GM21737 (cell line): Measurements from ENCODE around the gene NEU2.

ENCODE experiments used
- ATAC-seq: cut with Tn5 transposase; IDR thresholded peaks from one replicate; pipeline ENCODE4 v1.9.1; 2021; ENCODE audit warnings: mild to moderate bottlenecking, moderate library complexity; ENCODE audit not compliant: unreplicated experiment

The NEU2 gene

GRCh38 chr2:233032551-233033320 lies at the start of gene NEU2:
NEU2 (plus strand) TSS chr2:233032672; CDS start chr2:233032672, 0 bp downstream.
- no peak for ATAC-seq

DNA sequence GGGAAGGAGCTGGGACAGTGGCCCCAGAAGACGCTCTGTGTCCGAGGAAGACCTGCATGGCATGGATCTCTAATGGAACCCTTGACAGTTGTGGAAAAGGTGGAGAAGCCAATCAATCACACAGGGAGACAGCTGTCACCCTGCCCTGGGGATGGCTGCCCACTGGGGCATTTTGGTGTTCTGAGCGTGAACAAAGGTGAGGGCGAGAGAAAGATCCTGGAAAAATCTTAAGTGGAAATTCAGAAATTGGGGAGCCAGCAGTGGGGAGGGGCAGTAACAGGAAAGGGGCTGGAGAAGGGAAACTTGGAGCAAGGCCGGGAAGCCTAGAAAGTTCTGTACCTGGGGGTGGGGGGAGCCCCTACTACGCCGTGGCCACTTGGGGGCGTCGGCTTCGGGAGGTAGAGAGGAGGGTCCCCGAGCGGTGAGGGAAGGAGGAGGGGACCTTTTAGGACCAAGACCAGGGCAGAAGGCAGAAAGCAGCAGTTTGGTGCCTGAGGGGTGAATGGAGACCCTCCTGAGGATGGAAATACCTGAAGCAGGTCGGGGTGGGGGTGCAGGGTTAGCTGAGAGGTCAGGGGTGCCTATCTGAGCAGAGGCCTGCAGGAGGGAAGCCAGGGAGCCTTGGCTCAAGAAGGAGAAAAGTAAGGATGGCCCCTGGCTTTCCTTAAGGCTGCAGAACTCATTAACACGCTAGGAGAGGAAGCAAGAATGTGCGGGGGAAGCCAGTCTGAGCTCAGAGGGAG lies 49.4 kb upstream of the NEU2 start:
- ATAC-seq: no peak

DNA sequence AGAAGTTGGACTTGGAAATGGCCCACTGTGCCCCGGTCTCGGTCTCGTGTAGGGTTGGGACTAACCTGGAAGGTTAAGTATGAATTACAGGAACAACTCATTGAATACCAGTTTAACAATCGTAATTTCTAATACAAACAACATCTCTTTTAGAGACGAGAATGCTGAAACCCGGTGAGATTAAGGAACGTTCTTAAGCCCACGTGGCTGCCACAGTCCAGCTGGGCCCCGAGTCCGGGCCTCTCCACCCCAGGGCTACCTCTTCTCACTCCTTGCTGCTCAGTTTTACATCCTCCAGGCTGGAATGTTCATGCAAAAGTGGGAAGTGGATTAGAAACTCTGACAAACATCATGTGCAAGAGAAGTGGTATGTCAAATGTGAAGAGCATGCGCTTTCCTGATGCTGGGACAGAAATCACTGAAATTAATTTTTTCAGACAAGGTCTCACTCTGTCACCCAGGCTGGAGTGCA lies 48.8 kb upstream of the NEU2 start:
- ATAC-seq: no peak

DNA sequence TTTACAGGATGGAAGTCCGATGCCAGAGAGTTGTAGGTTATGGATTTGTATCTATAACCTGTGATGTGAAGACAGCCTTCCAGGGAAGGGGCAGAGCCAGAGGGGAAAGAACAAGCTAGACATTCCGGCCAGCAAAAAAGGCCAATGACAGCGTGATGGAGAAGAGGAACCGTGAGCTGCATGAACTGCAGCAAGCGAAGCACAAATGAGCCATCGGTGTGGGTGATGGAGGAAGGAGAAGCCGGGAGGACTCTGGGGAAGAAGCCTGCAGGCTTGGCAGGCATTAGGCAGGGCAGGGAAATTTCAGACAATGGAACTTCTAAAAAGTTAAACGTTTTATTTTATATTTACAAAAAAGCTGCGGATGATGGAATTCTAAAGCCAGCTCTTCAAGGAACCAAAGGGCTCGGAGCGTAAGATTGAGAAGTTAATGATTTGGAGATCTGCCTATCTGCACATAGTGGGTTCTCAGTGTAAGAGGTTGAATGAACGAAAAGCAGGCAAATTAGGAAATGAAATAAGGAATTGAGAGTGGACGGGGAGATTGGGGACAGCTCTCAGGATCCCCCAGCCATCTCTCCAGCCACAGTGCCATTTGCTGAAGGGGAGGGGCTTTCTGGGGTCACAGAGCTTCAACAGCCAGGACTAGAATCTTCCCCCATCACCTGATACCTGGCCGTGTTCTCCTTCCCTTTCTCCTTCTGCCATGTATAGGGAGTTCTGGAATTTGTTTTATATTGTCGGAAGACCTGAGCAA lies 47.8 kb upstream of the NEU2 start:
- no peak for ATAC-seq

- ATAC-seq: no peak
These were observed 46.3 kb upstream of the NEU2 start for GRCh38 chr2:232986155-232986554.

- ATAC-seq: no peak
These were observed 39.1 kb upstream of the NEU2 start for GRCh38 chr2:232993231-232993821.

DNA sequence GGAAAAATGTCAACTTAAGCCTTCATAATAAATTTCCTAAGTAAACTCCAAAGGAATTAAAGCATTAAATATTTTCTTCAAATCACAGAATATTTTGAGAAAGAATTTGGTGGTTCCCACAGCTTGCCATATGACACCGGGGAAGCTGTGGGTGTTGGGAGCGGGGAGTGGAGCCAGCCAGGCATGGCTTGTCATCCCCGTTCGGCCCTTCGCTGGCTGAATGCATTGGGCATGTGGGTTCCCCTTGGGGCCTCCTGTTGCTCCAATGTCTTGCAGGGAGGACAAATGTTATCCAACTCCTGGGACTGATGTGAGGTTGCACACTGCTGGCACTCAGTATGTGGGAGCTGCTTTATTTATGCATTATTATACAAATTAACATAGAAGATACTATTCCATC lies 38.0 kb upstream of the NEU2 start:
- ATAC-seq: no peak

DNA sequence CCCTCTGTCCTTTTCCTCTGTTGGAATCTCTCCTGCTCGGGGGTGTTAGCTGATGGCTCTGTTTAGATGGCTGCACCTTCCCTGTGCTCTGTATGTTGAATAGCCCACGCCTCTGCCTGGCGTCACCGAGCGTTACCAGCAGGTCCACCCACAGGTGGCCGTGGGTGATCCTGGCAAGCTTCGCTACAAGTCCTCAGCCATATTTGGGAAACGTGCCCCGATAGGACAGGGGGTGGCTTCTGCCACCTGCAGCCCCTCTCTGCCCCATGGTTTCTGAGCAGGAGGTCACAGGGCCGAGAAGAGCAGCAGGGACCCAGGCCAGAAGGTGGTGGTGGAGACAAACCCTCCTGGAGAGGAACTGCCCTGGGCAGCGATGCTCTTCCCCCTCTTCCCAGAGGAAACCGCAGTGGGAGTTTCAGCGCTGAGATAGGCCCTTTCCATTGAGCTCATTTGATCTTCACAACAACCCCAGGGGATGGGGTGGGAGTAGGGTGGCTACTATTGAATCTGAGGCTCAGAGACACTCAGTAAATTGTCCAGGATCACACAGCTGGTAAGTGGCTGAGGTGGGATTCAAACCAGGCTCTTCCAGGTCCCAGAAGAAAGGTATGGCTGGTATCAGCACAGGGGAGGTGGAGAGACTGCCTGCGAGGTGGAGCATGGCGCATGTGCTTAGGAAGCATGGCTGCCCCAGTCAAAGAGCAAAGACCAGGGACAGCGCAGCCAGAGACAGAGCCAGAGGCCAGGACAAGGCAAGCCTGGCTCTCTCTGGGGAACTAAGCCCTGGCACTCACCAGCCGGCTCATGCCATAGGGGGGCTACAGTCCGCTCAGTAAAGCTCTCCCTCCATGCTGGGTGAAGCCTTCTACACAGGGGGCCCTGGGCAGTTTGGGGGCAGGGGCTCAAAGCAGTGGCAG lies 34.5 kb upstream of the NEU2 start:
- no peak for ATAC-seq

DNA sequence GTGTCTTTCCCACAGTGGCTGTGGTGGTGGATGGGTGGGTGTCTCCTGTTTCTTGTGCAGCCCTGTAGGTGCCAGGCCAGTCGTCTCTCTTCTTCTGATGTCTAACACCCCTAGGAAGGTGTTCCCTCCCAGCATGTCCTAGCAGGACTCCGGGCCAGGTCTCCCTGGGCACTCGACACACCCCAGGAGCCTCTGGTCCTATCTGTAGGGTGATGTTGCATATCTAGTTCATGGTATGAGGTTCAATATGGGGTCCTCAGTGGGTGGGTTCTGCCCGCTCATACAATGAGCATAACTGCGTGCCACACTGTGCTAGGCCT lies 33.8 kb upstream of the NEU2 start:
- ATAC-seq: no peak

GRCh38 chr2:232999354-232999753 lies 33.1 kb upstream of the NEU2 start:
- no peak for ATAC-seq

GRCh38 chr2:233000886-233001750 lies 31.4 kb upstream of the NEU2 start:
- no peak for ATAC-seq

GRCh38 chr2:233002829-233003657 lies 29.4 kb upstream of the NEU2 start:
- ATAC-seq: no peak

DNA sequence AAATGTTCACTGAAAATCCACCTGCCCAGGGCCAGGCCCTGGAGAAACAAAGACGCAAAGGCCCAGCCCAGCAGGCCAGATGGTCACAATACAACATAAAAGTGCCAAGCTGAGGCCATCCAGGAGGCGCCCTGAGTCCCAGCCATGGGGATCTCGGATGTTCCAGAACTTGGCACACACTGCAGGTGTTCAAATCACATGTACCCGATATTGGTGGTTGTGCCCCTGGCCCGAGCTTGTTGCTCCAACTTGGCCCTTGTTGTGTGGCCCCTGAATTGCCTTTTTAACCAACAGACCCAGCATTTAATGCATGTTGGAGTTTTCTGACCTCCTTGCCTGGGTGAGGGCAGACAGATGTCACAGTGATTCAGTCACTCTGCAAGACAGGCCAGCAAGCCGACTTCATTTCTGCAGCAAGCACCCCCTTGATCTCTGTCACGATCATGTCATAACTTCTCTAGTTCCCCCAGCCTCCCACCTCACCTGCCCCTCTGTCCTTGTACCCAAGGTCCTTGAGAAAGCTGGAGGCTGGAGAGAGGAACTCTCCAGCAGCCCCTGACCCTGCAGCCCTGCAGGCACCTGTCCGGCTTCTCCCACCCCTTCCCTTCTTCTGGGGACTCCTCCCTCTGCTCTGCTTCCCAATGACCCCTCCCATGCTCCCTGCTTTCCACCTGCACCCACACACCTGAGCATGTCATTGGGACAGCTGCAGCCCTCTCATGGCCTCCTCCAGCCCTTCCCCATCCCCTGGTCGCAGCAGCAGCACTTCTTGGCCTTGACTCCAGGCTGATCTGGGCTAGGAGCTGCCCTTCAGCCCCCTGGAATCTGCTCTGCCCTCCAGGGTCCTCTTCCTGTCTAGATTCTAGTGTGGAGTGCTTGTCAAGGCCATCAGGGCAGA lies 28.6 kb upstream of the NEU2 start:
- no peak for ATAC-seq

GRCh38 chr2:233005096-233005495 lies 27.4 kb upstream of the NEU2 start:
- no peak for ATAC-seq

- ATAC-seq: no peak
These were observed 25.8 kb upstream of the NEU2 start for GRCh38 chr2:233006648-233007047.

DNA sequence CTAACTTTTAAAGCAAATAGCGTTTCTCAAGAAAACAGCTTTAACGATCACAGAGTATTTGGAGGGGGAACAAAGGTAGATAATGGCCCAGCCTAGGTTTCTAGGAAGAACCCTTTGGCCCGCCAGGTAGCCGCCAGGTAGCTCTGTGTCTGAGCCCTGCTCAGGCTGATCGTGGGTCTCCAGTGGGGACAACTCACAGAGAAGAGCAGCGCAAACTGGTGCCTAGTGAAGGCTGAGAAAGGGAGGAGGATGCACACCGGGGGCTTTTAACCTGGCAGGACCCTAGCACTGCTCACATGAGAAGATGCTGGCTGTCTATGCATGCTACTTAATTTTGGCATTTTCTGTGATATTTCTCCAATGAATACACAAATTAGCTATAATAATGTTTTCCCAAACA lies 25.2 kb upstream of the NEU2 start:
- ATAC-seq: no peak

- no peak for ATAC-seq
These were observed 24.7 kb upstream of the NEU2 start for GRCh38 chr2:233007739-233008138.
